ENCODE measurements around the gene KARS1. TPM values are rescaled to one million over a fixed set of nuclear protein-coding genes. Genes with fewer than 3 reads are reported as not detected.

The KARS1 gene
- total RNA-seq, 1 experiment from 2014 or later, result 181 TPM

GRCh38 chr16:75626806-75627205 is 20.7 kb downstream of the KARS1 start:
- H3K9me3 Mint-ChIP-seq, result no peaks in the 10 kb centered on the region
- no peak overlapping the region for H3K18ac ChIP-seq (ENCODE audit: insufficient read length, low read depth, low read length)
- H2AK5ac ChIP-seq (ENCODE audit: insufficient read length, low read length), result no peak overlapping the region
- no peak overlapping the region for H2BK5ac ChIP-seq (ENCODE audit: insufficient read length, low read length)
- DNase-seq, result no peak
- no peak overlapping the region for H3K23ac ChIP-seq (ENCODE audit: insufficient read length, low read depth, low read length)
- H4K20me1 ChIP-seq (ENCODE audit: control insufficient read depth, insufficient read depth, insufficient read length), result no peaks in the 10 kb centered on the region
- H3K4ac ChIP-seq (ENCODE audit: low read depth, low read length), result no peak overlapping the region
- H3K4me1 ChIP-seq (ENCODE audit: insufficient read depth, low read length), result no peaks in the 10 kb centered on the region
- H2BK15ac ChIP-seq (ENCODE audit: low read depth, low read length), result no peak overlapping the region
- H3K4me1 Mint-ChIP-seq, result peaks cover 4% of the 10 kb centered on the region in 2 experiments; a peak in 3 of 4 replicates
- no peak overlapping the region for H3K14ac ChIP-seq (ENCODE audit: insufficient read depth, low read length)
- H2AFZ ChIP-seq (ENCODE audit: low read length), result no peak overlapping the region
- no peak overlapping the region for H2BK20ac ChIP-seq (ENCODE audit: low read depth, low read length, poor library complexity, severe bottlenecking)
- no peak overlapping the region for H2BK120ac ChIP-seq (ENCODE audit: low read depth, low read length, poor library complexity, severe bottlenecking)
- no peak overlapping the region for H3K4me2 ChIP-seq (ENCODE audit: insufficient read depth, insufficient read length, low read length)
- H4K91ac ChIP-seq (ENCODE audit: insufficient read length, low read depth, low read length), result no peak overlapping the region
- no peak overlapping the region for H3K9ac ChIP-seq (ENCODE audit: extremely low read depth, insufficient read length, low read length)
- no peak overlapping the region for H3K27ac ChIP-seq (ENCODE audit: insufficient read length, low read depth, low read length)
- no peak for TF ChIP-seq CTCF (conservative IDR thresholded peaks at IDR 0.05)
- no peaks in the 10 kb centered on the region for H3K79me2 ChIP-seq (ENCODE audit: insufficient read depth, low read length)
- peaks cover 3% of the 10 kb centered on the region for H3K27me3 Mint-ChIP-seq (ENCODE audit: low read depth)
- no peak overlapping the region for H4K8ac ChIP-seq (replicated peaks; ENCODE audit: insufficient read length, low read depth, low read length)
- no peak overlapping the region for H3T11ph ChIP-seq (ENCODE audit: low read length)
- no peaks in the 10 kb centered on the region for H3K27me3 ChIP-seq (ENCODE audit: insufficient read depth, low read length)
- 0 out of 7 replicates have a peak overlapping the region, but pooled peaks of 1 of the 3 experiments have one; percentile 4 for H3K27ac Mint-ChIP-seq
- no peak overlapping the region for H2BK12ac ChIP-seq (ENCODE audit: insufficient read length, low read depth, low read length)
- H4K5ac ChIP-seq (ENCODE audit: insufficient read length, low read depth, low read length), result no peak overlapping the region
- H3K9me3 ChIP-seq (ENCODE audit: control insufficient read depth, low read depth, low read length), result no peaks in the 10 kb centered on the region
- peaks cover 11% of the 10 kb centered on the region for H3K23me2 ChIP-seq (ENCODE audit: insufficient read length, low read depth, low read length, poor library complexity, severe bottlenecking)
- no peak overlapping the region for H3K56ac ChIP-seq (ENCODE audit: insufficient read length, low read depth, low read length)
- no peaks in the 10 kb centered on the region for H3K79me1 ChIP-seq (ENCODE audit: insufficient read depth, low read depth, low read length, poor library complexity, severe bottlenecking)
- peaks cover 37 to 64% (median 60%) of the 10 kb centered on the region in 3 experiments for H3K36me3 Mint-ChIP-seq (ENCODE audit: insufficient read depth in 1 of 3, low read depth in 3 of 3)
- no CpG with 5 or more reads among the region's 4 CpGs for WGBS (ENCODE audit: extremely low coverage, insufficient read length, low lambda C conversion rate)
- no peak overlapping the region for H3K4me3 Mint-ChIP-seq

All from H9 (cell line).